Stomach (tissue), 4 donors: ENCODE measurements around the gene PLPPR1.

Experiments
- EP300 ChIP-seq: sonication (generic); formaldehyde crosslinking; IDR thresholded peaks from one replicate; pipeline ENCODE4 v1.6.1; 2017; ENCODE audit warnings: antibody characterized with exemption
- POLR2A ChIP-seq, 4 donors: fragments of 450-650 bp; IDR thresholded peaks; one replicate each; pipeline ENCODE4 v1.6.1; 2016; ENCODE audit warnings: antibody characterized with exemption in 4 of 4, control low read depth in 2 of 4, mild to moderate bottlenecking in 1 of 4, moderate library complexity in 1 of 4
- TF ChIP-seq, protein P1 (sequence below), 7 experiments: fragments of 450-650 bp in 4 of 7; fragments of 200-600 bp in 3 of 7; sonication (generic) in 3 of 7; IDR thresholded peaks; one replicate each; pipeline ENCODE4 v1.5.1; 2016 to 2019; ENCODE audit warnings: antibody characterized with exemption in 7 of 7, control low read depth in 2 of 7, mild to moderate bottlenecking in 1 of 7

DNA sequence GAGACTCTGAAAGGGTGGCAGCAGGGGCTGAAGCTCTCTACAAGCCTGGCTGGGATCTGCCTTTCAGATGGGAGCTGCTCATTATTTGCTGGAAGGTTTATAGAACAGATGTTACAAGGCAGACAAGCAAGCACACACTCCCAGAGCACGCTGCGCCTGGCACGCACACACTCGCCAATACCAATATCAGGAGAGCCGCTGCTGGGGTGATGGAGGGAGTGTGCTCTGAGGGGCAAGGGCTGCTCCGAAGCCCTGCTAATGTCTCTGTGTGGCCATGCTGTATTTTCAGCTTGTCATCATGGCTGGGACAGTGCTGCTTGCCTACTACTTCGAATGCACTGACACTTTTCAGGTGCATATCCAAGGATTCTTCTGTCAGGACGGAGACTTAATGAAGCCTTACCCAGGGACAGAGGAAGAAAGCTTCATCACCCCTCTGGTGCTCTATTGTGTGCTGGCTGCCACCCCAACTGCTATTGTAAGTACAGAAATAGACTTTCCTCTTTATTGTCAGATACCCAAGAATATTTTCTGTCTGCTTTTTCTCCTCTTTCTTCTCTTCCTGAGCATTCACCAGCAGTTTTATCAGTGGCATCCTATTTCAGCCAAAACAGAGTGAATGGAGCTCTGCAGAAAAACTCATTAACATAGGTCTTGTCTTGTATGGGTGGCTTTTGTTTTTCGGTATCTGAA, 241.2 kb downstream of the PLPPR1 start:
- TF ChIP-seq, protein P1, sequence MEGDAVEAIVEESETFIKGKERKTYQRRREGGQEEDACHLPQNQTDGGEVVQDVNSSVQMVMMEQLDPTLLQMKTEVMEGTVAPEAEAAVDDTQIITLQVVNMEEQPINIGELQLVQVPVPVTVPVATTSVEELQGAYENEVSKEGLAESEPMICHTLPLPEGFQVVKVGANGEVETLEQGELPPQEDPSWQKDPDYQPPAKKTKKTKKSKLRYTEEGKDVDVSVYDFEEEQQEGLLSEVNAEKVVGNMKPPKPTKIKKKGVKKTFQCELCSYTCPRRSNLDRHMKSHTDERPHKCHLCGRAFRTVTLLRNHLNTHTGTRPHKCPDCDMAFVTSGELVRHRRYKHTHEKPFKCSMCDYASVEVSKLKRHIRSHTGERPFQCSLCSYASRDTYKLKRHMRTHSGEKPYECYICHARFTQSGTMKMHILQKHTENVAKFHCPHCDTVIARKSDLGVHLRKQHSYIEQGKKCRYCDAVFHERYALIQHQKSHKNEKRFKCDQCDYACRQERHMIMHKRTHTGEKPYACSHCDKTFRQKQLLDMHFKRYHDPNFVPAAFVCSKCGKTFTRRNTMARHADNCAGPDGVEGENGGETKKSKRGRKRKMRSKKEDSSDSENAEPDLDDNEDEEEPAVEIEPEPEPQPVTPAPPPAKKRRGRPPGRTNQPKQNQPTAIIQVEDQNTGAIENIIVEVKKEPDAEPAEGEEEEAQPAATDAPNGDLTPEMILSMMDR (IDR thresholded peaks at IDR 0.05): no peak
- TF ChIP-seq EP300 (no peak), POLR2A (IDR thresholded peaks at IDR 0.05) (no peak)
